Neural progenitor cell (in vitro differentiated cells): ENCODE measurements around the gene GPR39.

Experiments
- CTCF ChIP-seq: fragments of 200-600 bp; sonication (generic); IDR thresholded peaks from 2 replicates; pipeline ENCODE4 v1.5.1; 2017; ENCODE audit warnings: antibody characterized with exemption, mild to moderate bottlenecking
- EZH2 ChIP-seq: fragments of 200-600 bp; sonication (generic); IDR thresholded peaks from 2 replicates; pipeline ENCODE4 v1.6.1; 2017; ENCODE audit warnings: antibody characterized with exemption, mild to moderate bottlenecking, moderate library complexity
- EZH2phosphoT487 ChIP-seq: fragments of 200-600 bp; sonication (generic); IDR thresholded peaks from 2 replicates; pipeline ENCODE4 v1.6.1; 2017; ENCODE audit warnings: antibody characterized with exemption

- TF ChIP-seq CTCF (no peak), EZH2 (no peak), EZH2phosphoT487 (no peak)
Measured at GRCh38 chr2:132400901-132401240, 15.7 kb upstream of the GPR39 start.
